ENCODE results near the gene ZBTB8B.

Gene ZBTB8B

DNA sequence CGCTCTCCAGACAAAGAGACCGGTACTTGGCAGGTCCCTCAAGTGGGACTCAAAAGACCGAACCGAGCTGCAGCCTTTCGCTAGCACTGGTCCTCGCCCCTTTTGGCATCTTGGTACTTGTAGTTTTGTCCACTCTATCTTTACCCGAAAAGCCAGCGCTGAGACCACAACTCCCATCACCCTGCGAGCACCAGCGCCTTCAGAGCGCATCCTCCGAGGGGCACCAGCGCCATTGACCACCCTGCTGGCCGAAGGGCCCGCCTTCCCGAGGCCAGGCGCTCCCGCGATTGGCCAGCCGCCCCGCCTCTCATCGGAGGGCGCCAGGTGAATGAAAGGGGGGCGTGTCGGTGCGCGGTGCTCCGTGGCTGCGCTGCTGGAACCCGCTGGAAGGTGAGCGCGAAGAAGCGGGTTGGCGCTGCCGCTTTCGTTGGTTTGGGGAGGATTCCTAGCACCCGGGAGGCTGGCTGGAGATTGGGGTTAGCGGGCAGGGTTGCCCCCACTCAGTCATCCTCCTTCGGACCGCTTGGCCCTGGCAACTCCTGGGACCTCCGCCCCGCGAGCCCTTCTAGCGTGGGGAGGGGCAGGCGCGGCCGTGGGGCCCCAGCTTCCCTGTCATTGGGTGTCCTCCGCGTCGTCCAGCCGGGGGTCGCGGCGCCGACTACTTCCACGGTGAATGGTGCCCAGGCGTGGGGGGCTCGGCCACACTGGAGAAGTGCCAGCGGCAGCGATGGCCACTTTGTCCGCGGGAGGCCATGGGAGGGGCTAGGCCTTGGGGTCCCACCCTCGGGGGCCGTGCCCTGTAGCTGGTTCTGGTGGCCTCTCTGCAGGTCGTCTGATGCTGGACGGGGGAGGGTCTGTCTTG lies at the start of gene ZBTB8B (continued):
- TF ChIP-seq, protein P1, sequence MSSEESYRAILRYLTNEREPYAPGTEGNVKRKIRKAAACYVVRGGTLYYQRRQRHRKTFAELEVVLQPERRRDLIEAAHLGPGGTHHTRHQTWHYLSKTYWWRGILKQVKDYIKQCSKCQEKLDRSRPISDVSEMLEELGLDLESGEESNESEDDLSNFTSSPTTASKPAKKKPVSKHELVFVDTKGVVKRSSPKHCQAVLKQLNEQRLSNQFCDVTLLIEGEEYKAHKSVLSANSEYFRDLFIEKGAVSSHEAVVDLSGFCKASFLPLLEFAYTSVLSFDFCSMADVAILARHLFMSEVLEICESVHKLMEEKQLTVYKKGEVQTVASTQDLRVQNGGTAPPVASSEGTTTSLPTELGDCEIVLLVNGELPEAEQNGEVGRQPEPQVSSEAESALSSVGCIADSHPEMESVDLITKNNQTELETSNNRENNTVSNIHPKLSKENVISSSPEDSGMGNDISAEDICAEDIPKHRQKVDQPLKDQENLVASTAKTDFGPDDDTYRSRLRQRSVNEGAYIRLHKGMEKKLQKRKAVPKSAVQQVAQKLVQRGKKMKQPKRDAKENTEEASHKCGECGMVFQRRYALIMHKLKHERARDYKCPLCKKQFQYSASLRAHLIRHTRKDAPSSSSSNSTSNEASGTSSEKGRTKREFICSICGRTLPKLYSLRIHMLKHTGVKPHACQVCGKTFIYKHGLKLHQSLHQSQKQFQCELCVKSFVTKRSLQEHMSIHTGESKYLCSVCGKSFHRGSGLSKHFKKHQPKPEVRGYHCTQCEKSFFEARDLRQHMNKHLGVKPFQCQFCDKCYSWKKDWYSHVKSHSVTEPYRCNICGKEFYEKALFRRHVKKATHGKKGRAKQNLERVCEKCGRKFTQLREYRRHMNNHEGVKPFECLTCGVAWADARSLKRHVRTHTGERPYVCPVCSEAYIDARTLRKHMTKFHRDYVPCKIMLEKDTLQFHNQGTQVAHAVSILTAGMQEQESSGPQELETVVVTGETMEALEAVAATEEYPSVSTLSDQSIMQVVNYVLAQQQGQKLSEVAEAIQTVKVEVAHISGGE (tag by site-specific recombination; conservative IDR thresholded peaks at IDR 0.05; ENCODE audit: low read depth), result peak; percentile 51; the same call in 1 of the 2 replicates
- TF ChIP-seq ZNF76 (tag by site-specific recombination; IDR thresholded peaks at IDR 0.05; ENCODE audit: borderline replicate concordance, low read depth) (peak; percentile 97), SP2 (tag by site-specific recombination; IDR thresholded peaks at IDR 0.05) (peak; percentile 94), ZNF19 (tag by site-specific recombination; IDR thresholded peaks at IDR 0.05; ENCODE audit: low read depth) (no peak), ZNF169 (tag by site-specific recombination; IDR thresholded peaks at IDR 0.05) (no peak), YY1 (tag by site-specific recombination; IDR thresholded peaks at IDR 0.05) (peak; percentile 72), KLF16 (tag by site-specific recombination; IDR thresholded peaks at IDR 0.05) (peak; percentile 90), KLF1 (tag by site-specific recombination; IDR thresholded peaks at IDR 0.05) (peak; percentile 55), WT1 (tag by site-specific recombination; IDR thresholded peaks at IDR 0.05) (0 out of 2 replicates have a peak, but pooled peaks have one; percentile 20), ZBTB48 (tag by site-specific recombination; IDR thresholded peaks at IDR 0.05) (peak; percentile 52; the same call in 1 of the 2 replicates), ZBTB17 (tag by site-specific recombination; IDR thresholded peaks at IDR 0.05) (peak; percentile 95), ZNF335 (tag by site-specific recombination; conservative IDR thresholded peaks at IDR 0.05) (peak; percentile 98), ZBTB8A (tag by site-specific recombination; IDR thresholded peaks at IDR 0.05) (peak; percentile 64), GLI4 (tag by site-specific recombination; IDR thresholded peaks at IDR 0.05) (0 out of 2 replicates have a peak, but pooled peaks have one; percentile 33), ZNF600 (tag by site-specific recombination; IDR thresholded peaks at IDR 0.05) (no peak), ZNF561 (tag by site-specific recombination; IDR thresholded peaks at IDR 0.05; ENCODE audit: borderline replicate concordance) (peak; percentile 65; the same call in 1 of the 2 replicates), ZEB2 (tag by site-specific recombination; IDR thresholded peaks at IDR 0.05) (peak; percentile 89), ZFP3 (tag by site-specific recombination; IDR thresholded peaks at IDR 0.05; ENCODE audit: low read depth) (no peak), KLF10 (tag by site-specific recombination; IDR thresholded peaks at IDR 0.05) (no peak)
- TF ChIP-seq, protein P2, sequence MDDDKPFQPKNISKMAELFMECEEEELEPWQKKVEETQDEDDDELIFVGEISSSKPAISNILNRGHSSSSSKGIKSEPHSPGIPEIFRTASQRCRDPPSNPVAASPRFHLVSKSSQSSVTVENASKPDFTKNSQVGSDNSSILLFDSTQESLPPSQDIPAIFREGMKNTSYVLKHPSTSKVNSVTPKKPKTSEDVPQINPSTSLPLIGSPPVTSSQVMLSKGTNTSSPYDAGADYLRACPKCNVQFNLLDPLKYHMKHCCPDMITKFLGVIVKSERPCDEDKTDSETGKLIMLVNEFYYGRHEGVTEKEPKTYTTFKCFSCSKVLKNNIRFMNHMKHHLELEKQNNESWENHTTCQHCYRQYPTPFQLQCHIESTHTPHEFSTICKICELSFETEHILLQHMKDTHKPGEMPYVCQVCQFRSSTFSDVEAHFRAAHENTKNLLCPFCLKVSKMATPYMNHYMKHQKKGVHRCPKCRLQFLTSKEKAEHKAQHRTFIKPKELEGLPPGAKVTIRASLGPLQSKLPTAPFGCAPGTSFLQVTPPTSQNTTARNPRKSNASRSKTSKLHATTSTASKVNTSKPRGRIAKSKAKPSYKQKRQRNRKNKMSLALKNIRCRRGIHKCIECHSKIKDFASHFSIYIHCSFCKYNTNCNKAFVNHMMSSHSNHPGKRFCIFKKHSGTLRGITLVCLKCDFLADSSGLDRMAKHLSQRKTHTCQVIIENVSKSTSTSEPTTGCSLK (tag by site-specific recombination; IDR thresholded peaks at IDR 0.05), result no peak
- TF ChIP-seq, protein P3, sequence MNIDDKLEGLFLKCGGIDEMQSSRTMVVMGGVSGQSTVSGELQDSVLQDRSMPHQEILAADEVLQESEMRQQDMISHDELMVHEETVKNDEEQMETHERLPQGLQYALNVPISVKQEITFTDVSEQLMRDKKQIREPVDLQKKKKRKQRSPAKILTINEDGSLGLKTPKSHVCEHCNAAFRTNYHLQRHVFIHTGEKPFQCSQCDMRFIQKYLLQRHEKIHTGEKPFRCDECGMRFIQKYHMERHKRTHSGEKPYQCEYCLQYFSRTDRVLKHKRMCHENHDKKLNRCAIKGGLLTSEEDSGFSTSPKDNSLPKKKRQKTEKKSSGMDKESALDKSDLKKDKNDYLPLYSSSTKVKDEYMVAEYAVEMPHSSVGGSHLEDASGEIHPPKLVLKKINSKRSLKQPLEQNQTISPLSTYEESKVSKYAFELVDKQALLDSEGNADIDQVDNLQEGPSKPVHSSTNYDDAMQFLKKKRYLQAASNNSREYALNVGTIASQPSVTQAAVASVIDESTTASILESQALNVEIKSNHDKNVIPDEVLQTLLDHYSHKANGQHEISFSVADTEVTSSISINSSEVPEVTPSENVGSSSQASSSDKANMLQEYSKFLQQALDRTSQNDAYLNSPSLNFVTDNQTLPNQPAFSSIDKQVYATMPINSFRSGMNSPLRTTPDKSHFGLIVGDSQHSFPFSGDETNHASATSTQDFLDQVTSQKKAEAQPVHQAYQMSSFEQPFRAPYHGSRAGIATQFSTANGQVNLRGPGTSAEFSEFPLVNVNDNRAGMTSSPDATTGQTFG (tag by site-specific recombination; IDR thresholded peaks at IDR 0.05; ENCODE audit: borderline replicate concordance), result no peak
- TF ChIP-seq, protein P4, sequence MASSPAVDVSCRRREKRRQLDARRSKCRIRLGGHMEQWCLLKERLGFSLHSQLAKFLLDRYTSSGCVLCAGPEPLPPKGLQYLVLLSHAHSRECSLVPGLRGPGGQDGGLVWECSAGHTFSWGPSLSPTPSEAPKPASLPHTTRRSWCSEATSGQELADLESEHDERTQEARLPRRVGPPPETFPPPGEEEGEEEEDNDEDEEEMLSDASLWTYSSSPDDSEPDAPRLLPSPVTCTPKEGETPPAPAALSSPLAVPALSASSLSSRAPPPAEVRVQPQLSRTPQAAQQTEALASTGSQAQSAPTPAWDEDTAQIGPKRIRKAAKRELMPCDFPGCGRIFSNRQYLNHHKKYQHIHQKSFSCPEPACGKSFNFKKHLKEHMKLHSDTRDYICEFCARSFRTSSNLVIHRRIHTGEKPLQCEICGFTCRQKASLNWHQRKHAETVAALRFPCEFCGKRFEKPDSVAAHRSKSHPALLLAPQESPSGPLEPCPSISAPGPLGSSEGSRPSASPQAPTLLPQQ (tag by site-specific recombination; IDR thresholded peaks at IDR 0.05), result peak; percentile 30; the same call in 1 of the 2 replicates
- TF ChIP-seq, protein P5, sequence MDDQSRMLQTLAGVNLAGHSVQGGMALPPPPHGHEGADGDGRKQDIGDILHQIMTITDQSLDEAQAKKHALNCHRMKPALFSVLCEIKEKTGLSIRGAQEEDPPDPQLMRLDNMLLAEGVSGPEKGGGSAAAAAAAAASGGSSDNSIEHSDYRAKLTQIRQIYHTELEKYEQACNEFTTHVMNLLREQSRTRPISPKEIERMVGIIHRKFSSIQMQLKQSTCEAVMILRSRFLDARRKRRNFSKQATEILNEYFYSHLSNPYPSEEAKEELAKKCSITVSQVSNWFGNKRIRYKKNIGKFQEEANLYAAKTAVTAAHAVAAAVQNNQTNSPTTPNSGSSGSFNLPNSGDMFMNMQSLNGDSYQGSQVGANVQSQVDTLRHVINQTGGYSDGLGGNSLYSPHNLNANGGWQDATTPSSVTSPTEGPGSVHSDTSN (CRISPR knock-in tag; IDR thresholded peaks at IDR 0.05), result peak; percentile 99
- TF ChIP-seq, protein P6, sequence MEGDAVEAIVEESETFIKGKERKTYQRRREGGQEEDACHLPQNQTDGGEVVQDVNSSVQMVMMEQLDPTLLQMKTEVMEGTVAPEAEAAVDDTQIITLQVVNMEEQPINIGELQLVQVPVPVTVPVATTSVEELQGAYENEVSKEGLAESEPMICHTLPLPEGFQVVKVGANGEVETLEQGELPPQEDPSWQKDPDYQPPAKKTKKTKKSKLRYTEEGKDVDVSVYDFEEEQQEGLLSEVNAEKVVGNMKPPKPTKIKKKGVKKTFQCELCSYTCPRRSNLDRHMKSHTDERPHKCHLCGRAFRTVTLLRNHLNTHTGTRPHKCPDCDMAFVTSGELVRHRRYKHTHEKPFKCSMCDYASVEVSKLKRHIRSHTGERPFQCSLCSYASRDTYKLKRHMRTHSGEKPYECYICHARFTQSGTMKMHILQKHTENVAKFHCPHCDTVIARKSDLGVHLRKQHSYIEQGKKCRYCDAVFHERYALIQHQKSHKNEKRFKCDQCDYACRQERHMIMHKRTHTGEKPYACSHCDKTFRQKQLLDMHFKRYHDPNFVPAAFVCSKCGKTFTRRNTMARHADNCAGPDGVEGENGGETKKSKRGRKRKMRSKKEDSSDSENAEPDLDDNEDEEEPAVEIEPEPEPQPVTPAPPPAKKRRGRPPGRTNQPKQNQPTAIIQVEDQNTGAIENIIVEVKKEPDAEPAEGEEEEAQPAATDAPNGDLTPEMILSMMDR (tag by site-specific recombination; IDR thresholded peaks at IDR 0.05), result no peak
- TF ChIP-seq, protein P7, sequence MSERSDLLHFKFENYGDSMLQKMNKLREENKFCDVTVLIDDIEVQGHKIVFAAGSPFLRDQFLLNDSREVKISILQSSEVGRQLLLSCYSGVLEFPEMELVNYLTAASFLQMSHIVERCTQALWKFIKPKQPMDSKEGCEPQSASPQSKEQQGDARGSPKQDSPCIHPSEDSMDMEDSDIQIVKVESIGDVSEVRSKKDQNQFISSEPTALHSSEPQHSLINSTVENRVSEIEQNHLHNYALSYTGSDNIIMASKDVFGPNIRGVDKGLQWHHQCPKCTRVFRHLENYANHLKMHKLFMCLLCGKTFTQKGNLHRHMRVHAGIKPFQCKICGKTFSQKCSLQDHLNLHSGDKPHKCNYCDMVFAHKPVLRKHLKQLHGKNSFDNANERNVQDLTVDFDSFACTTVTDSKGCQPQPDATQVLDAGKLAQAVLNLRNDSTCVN (tag by site-specific recombination; optimal IDR thresholded peaks at IDR 0.05), result peak; percentile 92

Data from HEK293 (cell line).